HepG2 (cell line): ENCODE results near the gene FAM83C. TPM values are rescaled to one million over a fixed set of nuclear protein-coding genes. Genes with fewer than 3 reads are reported as not detected.
A peak's percentile ranks its signal among the peaks of the same experiment; 100 is the strongest.

Experiments used
- DPF2 ChIP-seq: sonication (generic); formaldehyde crosslinking; IDR thresholded peaks from 2 replicates; pipeline ENCODE4 v1.4.0; 2020; ENCODE audit warnings: mild to moderate bottlenecking, low read depth, missing genetic modification reagents, borderline replicate concordance
- HNRNPH1 ChIP-seq: fragments of 200-400 bp; formaldehyde crosslinking; optimal IDR thresholded peaks from 2 replicates; pipeline ENCODE3; 2017; ENCODE audit warnings: mild to moderate bottlenecking, low read depth, low read length
- HOXA5 ChIP-seq: sonication (generic); formaldehyde crosslinking; IDR thresholded peaks from 2 replicates; pipeline ENCODE4 v1.4.0; 2020; ENCODE audit warnings: missing genetic modification reagents
- SOX6 ChIP-seq, 2 experiments: fragments of 450-650 bp in 1 of 2; sonication (generic) in 1 of 2; formaldehyde crosslinking in 1 of 2; IDR thresholded peaks; 2 replicates each; pipeline versions ENCODE4 v1.4.0 to v1.6.1; 2017 to 2020; ENCODE audit warnings: antibody characterized with exemption in 1 of 2, mild to moderate bottlenecking in 1 of 2, missing genetic modification reagents in 1 of 2
- SRSF1 ChIP-seq: fragments of 200-400 bp; formaldehyde crosslinking; optimal IDR thresholded peaks from 2 replicates; pipeline ENCODE3; 2017; ENCODE audit warnings: mild to moderate bottlenecking, low read depth, low read length, moderate library complexity
- THAP11 ChIP-seq: IDR thresholded peaks from 2 replicates; pipeline ENCODE4 v1.6.1; 2016; ENCODE audit warnings: missing biosample characterization, missing genetic modification reagents
- ZNF253 ChIP-seq: sonication (generic); formaldehyde crosslinking; IDR thresholded peaks from 2 replicates; pipeline ENCODE4 v1.8.0; 2022; ENCODE audit warnings: mild to moderate bottlenecking, missing genetic modification reagents, borderline replicate concordance
- ZNF562 ChIP-seq: sonication (generic); formaldehyde crosslinking; IDR thresholded peaks from 2 replicates; pipeline ENCODE4 v1.8.0; 2022; ENCODE audit warnings: missing genetic modification reagents, borderline replicate concordance
- ZNF629 ChIP-seq: sonication (generic); formaldehyde crosslinking; conservative IDR thresholded peaks from 2 replicates; pipeline ENCODE4 v1.5.0; 2020; ENCODE audit warnings: missing genetic modification reagents
- polyA plus RNA-seq, 8 experiments: library from polyadenylated mRNA; depleted of rRNA in 3 of 8; stranded (reverse) in 7 of 8; unstranded in 1 of 8; fragments of >200 nt; fragmentation: Illumina TruSeq in 4 of 8; extraction: Trizol in 4 of 8; gene quantifications; 2 replicates each; pipeline versions ENCODE4 v1.2.1 to v1.2.3, GENCODE V29; 2011 to 2016; ENCODE audit warnings: low read depth in 4 of 8, missing spikeins in 1 of 8, mixed read lengths in 1 of 8; ENCODE audit not compliant: insufficient read depth in 1 of 8
- total RNA-seq, 5 experiments: library from RNA; depleted of rRNA; stranded (reverse); fragments of >200 nt; fragmentation: Illumina TruSeq; extraction: Trizol; gene quantifications; 2 replicates each; pipeline ENCODE4 v1.2.3, GENCODE V29; 2016; ENCODE audit warnings: low read depth in 1 of 5
- TF ChIP-seq, protein P1 (sequence below): IDR thresholded peaks from 2 replicates; pipeline ENCODE4 v1.6.1; 2016; ENCODE audit warnings: missing compliant biosample characterization, missing genetic modification reagents, borderline replicate concordance
- TF ChIP-seq, protein P2 (sequence below): sonication (generic); formaldehyde crosslinking; IDR thresholded peaks from 2 replicates; pipeline ENCODE4 v1.4.0; 2020; ENCODE audit warnings: missing genetic modification reagents
- TF ChIP-seq, protein P3 (sequence below): sonication (generic); formaldehyde crosslinking; IDR thresholded peaks from 2 replicates; pipeline ENCODE4 v1.4.0; 2020; ENCODE audit warnings: missing genetic modification reagents, borderline replicate concordance
- TF ChIP-seq, protein P4 (sequence below): sonication (generic); formaldehyde crosslinking; IDR thresholded peaks from 2 replicates; pipeline ENCODE4 v1.4.0; 2020; ENCODE audit warnings: missing genetic modification reagents
- TF ChIP-seq, protein P5 (sequence below): sonication (generic); formaldehyde crosslinking; IDR thresholded peaks from 2 replicates; pipeline ENCODE4 v1.4.0; 2020; ENCODE audit warnings: mild to moderate bottlenecking, missing genetic modification reagents
- TF ChIP-seq, protein P6 (sequence below): sonication (generic); formaldehyde crosslinking; IDR thresholded peaks from 2 replicates; pipeline ENCODE4 v1.9.0; 2022; ENCODE audit warnings: missing genetic modification reagents, mild to moderate bottlenecking, borderline replicate concordance
- TF ChIP-seq, protein P7 (sequence below): sonication (generic); formaldehyde crosslinking; IDR thresholded peaks from 2 replicates; pipeline ENCODE4 v1.4.0; 2020; ENCODE audit warnings: low read depth, mild to moderate bottlenecking, missing genetic modification reagents
- TF ChIP-seq, protein P8 (sequence below): sonication (generic); formaldehyde crosslinking; IDR thresholded peaks from 2 replicates; pipeline ENCODE4 v1.8.0; 2022; ENCODE audit warnings: mild to moderate bottlenecking, missing genetic modification reagents, moderate library complexity

FAM83C gene
- total and polyA plus RNA-seq, 2 of the 13 experiments (the other 11 are each of a cell fraction or from before 2014, with no cell fraction given), result 0.04 TPM; not detected in 1

- TF ChIP-seq ZNF562, result no peak; the same call in 1 of the 2 replicates
- TF ChIP-seq ZNF629, result no peak
- TF ChIP-seq, protein P1, sequence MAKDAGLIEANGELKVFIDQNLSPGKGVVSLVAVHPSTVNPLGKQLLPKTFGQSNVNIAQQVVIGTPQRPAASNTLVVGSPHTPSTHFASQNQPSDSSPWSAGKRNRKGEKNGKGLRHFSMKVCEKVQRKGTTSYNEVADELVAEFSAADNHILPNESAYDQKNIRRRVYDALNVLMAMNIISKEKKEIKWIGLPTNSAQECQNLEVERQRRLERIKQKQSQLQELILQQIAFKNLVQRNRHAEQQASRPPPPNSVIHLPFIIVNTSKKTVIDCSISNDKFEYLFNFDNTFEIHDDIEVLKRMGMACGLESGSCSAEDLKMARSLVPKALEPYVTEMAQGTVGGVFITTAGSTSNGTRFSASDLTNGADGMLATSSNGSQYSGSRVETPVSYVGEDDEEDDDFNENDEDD (CRISPR knock-in tag), result peak; percentile 68; the same call in 1 of the 2 replicates
- TF ChIP-seq, protein P2, sequence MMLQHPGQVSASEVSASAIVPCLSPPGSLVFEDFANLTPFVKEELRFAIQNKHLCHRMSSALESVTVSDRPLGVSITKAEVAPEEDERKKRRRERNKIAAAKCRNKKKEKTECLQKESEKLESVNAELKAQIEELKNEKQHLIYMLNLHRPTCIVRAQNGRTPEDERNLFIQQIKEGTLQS (CRISPR knock-in tag), result peak; percentile 55; the same call in 1 of the 2 replicates
- no peak for TF ChIP-seq SOX6 (IDR thresholded peaks at IDR 0.05)
- peak; percentile 80 for TF ChIP-seq SOX6 (CRISPR knock-in tag; IDR thresholded peaks at IDR 0.05)
- TF ChIP-seq, protein P3, sequence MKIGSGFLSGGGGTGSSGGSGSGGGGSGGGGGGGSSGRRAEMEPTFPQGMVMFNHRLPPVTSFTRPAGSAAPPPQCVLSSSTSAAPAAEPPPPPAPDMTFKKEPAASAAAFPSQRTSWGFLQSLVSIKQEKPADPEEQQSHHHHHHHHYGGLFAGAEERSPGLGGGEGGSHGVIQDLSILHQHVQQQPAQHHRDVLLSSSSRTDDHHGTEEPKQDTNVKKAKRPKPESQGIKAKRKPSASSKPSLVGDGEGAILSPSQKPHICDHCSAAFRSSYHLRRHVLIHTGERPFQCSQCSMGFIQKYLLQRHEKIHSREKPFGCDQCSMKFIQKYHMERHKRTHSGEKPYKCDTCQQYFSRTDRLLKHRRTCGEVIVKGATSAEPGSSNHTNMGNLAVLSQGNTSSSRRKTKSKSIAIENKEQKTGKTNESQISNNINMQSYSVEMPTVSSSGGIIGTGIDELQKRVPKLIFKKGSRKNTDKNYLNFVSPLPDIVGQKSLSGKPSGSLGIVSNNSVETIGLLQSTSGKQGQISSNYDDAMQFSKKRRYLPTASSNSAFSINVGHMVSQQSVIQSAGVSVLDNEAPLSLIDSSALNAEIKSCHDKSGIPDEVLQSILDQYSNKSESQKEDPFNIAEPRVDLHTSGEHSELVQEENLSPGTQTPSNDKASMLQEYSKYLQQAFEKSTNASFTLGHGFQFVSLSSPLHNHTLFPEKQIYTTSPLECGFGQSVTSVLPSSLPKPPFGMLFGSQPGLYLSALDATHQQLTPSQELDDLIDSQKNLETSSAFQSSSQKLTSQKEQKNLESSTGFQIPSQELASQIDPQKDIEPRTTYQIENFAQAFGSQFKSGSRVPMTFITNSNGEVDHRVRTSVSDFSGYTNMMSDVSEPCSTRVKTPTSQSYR (CRISPR knock-in tag), result 0 out of 2 replicates have a peak, but pooled peaks have one; percentile 31
- no peak for TF ChIP-seq DPF2
- TF ChIP-seq, protein P4, sequence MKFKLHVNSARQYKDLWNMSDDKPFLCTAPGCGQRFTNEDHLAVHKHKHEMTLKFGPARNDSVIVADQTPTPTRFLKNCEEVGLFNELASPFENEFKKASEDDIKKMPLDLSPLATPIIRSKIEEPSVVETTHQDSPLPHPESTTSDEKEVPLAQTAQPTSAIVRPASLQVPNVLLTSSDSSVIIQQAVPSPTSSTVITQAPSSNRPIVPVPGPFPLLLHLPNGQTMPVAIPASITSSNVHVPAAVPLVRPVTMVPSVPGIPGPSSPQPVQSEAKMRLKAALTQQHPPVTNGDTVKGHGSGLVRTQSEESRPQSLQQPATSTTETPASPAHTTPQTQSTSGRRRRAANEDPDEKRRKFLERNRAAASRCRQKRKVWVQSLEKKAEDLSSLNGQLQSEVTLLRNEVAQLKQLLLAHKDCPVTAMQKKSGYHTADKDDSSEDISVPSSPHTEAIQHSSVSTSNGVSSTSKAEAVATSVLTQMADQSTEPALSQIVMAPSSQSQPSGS (CRISPR knock-in tag), result peak; percentile 27; the same call in 1 of the 2 replicates
- peak; percentile 85; the same call in 1 of the 2 replicates for TF ChIP-seq ZNF253 (CRISPR knock-in tag)
- peak; percentile 94 for TF ChIP-seq THAP11 (CRISPR knock-in tag)
- TF ChIP-seq HOXA5, result no peak; the same call in 1 of the 2 replicates
- TF ChIP-seq HNRNPH1, result no peak
- TF ChIP-seq, protein P5, sequence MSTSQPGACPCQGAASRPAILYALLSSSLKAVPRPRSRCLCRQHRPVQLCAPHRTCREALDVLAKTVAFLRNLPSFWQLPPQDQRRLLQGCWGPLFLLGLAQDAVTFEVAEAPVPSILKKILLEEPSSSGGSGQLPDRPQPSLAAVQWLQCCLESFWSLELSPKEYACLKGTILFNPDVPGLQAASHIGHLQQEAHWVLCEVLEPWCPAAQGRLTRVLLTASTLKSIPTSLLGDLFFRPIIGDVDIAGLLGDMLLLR (CRISPR knock-in tag), result peak; percentile 90
- TF ChIP-seq, protein P6, sequence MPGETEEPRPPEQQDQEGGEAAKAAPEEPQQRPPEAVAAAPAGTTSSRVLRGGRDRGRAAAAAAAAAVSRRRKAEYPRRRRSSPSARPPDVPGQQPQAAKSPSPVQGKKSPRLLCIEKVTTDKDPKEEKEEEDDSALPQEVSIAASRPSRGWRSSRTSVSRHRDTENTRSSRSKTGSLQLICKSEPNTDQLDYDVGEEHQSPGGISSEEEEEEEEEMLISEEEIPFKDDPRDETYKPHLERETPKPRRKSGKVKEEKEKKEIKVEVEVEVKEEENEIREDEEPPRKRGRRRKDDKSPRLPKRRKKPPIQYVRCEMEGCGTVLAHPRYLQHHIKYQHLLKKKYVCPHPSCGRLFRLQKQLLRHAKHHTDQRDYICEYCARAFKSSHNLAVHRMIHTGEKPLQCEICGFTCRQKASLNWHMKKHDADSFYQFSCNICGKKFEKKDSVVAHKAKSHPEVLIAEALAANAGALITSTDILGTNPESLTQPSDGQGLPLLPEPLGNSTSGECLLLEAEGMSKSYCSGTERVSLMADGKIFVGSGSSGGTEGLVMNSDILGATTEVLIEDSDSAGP (CRISPR knock-in tag), result peak; percentile 92; the same call in 1 of the 2 replicates
- TF ChIP-seq SRSF1, result peak; percentile 94
- TF ChIP-seq, protein P7, sequence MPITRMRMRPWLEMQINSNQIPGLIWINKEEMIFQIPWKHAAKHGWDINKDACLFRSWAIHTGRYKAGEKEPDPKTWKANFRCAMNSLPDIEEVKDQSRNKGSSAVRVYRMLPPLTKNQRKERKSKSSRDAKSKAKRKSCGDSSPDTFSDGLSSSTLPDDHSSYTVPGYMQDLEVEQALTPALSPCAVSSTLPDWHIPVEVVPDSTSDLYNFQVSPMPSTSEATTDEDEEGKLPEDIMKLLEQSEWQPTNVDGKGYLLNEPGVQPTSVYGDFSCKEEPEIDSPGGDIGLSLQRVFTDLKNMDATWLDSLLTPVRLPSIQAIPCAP, result 0 out of 2 replicates have a peak, but pooled peaks have one; percentile 40
- TF ChIP-seq, protein P8, sequence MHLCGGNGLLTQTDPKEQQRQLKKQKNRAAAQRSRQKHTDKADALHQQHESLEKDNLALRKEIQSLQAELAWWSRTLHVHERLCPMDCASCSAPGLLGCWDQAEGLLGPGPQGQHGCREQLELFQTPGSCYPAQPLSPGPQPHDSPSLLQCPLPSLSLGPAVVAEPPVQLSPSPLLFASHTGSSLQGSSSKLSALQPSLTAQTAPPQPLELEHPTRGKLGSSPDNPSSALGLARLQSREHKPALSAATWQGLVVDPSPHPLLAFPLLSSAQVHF (CRISPR knock-in tag), result peak; percentile 93
Measured at GRCh38 chr20:35284267-35284991, 7.8 kb downstream of the FAM83C start, which contains the start of gene EIF6 (continued).
